NCI-H1092 treated with DMSO at 0.1 percent for 48 hours (cell line): ENCODE measurements around the gene NIM1K.
"Not testable (repeated sequence)": the region's sequence is repeated elsewhere in the genome, so short reads cannot be mapped to it uniquely, and the experiment has no call there.

ENCODE experiments used
- DNase-seq: peaks from one replicate; lab custom pipeline; 2025; lab: John Stamatoyannopoulos, UW

Gene NIM1K

DNA sequence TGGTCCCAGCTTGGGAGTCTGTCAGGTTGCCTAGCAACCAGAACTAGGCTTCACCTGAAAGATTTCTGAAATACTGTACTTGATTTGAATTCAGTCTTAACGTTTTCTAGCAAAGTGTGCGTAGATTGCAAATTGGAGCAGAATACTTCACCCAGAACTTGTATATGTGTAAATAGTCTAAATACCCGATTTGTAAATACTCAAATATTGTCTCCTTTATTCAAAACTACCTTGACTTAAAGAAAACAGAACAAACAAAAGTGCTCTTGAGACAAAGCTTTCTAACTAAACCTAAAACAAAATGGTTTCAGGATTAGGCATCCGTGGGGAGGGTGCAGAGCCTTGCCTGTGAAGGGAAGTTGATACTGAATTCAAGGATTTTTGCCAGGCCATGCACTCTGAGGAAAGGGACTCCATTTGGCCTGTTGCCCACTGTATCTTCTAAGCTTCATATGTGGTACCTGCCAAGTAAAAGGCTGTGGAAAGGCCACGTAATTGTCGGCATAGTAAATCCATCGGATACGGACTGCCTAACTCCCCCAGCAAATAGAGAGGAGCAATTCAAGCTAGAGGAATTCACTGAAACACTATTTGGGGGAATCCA lies 121.9 kb downstream of the NIM1K start:
- peak; percentile 91 for DNase-seq

DNA sequence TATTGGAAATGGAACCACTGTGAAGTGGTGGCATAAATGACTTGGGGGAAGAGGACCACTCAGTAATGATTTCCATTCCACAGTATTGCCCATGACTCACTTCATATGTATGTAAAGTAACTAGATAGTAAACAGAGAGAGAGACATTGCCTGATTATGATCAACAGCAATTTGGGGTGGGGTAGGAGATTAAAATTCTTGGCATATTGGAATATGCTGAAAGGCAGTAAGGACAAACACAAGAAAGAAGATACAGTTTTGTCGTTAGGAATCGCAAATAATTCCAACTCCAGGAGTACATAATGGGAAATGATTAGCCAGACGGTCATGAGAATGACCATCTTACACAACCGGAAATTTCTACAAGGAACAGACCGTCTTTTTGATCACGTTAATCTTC lies 122.7 kb downstream of the NIM1K start:
- no peak for DNase-seq

GRCh38 chr5:43315263-43315662 lies 123.2 kb downstream of the NIM1K start:
- no peak for DNase-seq

DNA sequence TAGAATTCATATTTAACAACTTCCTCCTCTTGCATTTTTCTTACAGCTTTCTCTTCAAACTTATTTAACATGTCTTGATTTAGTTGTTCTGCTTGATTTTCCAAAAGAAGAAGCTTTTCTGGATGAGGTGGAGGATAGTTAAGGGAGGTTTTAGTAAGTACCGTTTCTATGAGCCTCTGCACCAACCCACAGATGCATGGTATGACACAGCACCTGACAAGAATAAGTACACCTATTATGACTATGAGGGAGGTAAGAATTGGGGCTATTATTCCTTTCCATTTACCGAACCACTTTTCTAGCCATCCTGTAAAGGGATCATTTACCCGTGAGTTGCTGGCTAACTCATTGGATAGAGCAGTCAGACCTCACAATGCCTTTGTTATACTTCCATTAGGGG lies 123.7 kb downstream of the NIM1K start:
- DNase-seq = no peak

GRCh38 chr5:43316421-43316820 lies 124.4 kb downstream of the NIM1K start:
- DNase-seq = no peak

GRCh38 chr5:43320846-43321245 lies 128.8 kb downstream of the NIM1K start:
- no peak for DNase-seq

- not testable (repeated sequence) for DNase-seq
Observed at GRCh38 chr5:43323488-43323887, 131.5 kb downstream of the NIM1K start.

GRCh38 chr5:43325624-43326023 lies 133.6 kb downstream of the NIM1K start:
- DNase-seq = not testable (repeated sequence)
